Measurements from ENCODE around the gene CYP4F2. TPM values are rescaled to one million over a fixed set of nuclear protein-coding genes. Genes with fewer than 3 reads are reported as not detected.

CYP4F2 gene
- total RNA-seq, 3 donors from 2014 or later = 1.6 to 9.1 (median 8.6) TPM

DNA sequence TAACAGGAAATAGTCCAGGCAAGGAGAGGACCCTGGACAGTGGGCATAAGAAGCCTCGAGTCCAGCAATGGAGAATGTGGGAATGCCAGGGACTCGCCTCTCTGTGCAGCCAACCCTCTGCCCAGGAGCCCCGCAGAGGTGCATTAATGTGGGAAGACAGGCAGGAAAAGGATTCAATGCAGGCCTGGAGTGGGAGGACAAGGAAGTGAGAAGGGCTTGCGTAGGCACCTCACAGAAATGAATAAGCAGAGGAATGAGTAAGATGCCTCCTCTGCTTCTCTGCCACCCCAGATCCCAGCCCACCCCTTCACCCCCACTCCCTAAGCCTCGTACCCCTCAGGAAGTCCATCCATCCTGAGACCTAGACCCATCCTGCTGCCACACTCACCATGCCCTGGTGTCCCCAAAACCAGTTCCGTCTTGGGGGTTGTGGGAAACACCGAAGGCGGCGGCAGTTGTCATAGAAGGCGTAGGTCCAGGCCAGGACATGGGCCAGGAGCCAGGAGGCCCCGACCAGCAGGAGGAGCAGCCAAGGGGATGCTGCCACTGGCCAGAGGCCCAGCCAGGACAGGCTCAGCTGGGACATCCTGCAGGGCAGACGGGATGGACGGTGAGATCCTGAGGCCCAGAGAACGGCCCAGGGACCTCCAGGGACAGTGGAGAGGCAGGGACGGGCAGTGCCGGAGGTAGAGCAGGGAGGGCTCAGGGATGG is 692 bp downstream of the CYP4F2 start:
- ATAC-seq = no peak
- no peak overlapping the region for H3K4me3 ChIP-seq
- peaks cover 8% of the 10 kb centered on the region for H3K4me1 ChIP-seq (ENCODE audit: low read depth)
- DNase-seq = no peak
- H3K36me3 ChIP-seq (ENCODE audit: low read depth) = no peaks in the 10 kb centered on the region
- H3K9me3 ChIP-seq = no peaks in the 10 kb centered on the region
- intact Hi-C loops (cut with DNase I, micrococcal nuclease) = no loop called here
- TF ChIP-seq, protein P1, sequence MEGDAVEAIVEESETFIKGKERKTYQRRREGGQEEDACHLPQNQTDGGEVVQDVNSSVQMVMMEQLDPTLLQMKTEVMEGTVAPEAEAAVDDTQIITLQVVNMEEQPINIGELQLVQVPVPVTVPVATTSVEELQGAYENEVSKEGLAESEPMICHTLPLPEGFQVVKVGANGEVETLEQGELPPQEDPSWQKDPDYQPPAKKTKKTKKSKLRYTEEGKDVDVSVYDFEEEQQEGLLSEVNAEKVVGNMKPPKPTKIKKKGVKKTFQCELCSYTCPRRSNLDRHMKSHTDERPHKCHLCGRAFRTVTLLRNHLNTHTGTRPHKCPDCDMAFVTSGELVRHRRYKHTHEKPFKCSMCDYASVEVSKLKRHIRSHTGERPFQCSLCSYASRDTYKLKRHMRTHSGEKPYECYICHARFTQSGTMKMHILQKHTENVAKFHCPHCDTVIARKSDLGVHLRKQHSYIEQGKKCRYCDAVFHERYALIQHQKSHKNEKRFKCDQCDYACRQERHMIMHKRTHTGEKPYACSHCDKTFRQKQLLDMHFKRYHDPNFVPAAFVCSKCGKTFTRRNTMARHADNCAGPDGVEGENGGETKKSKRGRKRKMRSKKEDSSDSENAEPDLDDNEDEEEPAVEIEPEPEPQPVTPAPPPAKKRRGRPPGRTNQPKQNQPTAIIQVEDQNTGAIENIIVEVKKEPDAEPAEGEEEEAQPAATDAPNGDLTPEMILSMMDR (IDR thresholded peaks at IDR 0.05) = no peak

DNA sequence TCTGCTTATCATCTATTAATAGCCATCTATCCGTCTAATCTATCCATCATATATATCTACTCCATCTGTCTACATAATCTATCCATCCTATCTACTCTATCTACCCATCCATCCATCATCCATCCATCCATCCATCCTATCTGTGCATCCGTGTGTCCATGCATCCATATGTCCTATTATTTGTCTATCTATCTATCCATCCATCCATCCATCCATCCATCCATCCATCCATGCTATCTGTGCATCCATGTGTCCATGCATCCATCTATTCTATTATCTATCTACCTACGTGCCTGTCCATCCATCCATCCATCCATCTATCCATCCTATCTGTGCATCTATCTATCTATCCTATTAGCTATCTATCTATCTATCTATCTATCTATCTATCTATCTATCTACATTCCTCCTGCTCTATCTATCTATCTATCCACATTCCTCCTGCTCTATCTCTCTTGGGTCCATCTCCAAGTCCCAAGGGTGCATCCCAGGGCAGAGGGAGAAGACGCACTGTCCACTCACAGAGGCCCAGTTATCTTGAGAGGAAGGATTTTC is 1.9 kb downstream of the CYP4F2 start:
- intact Hi-C loops (cut with DNase I, micrococcal nuclease) = no loop called here
- Histone ChIP-seq H3K4me3 (no peak overlapping the region), H3K4me1 (ENCODE audit: low read depth) (peaks cover 8% of the 10 kb centered on the region), H3K36me3 (ENCODE audit: low read depth) (no peaks in the 10 kb centered on the region), H3K9me3 (no peaks in the 10 kb centered on the region)
- ATAC-seq = no peak
- TF ChIP-seq, protein P1 (IDR thresholded peaks at IDR 0.05) = no peak
- DNase-seq = no peak

DNA sequence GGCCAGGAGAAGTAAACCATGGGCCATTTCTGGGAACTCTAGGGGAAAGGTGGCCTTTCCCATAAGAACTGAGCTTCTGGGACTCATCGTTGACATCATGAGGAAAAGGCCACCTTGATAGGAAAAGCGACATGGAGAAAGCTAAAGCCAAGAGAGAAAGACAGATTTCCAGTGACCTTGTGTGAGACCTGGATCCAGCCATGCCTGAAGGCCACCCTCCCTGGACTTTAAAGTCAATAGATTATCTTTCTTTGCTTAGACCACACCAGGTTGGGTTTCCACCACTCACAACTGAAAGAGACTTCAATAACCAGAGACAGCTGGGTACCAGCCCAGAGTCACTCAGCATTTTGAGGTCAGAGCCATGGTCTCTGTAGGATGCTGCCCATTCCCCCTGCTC is 3.5 kb downstream of the CYP4F2 start:
- no peak for DNase-seq
- Histone ChIP-seq H3K4me3 (no peak overlapping the region), H3K4me1 (ENCODE audit: low read depth) (peaks cover 8% of the 10 kb centered on the region), H3K36me3 (ENCODE audit: low read depth) (no peaks in the 10 kb centered on the region), H3K9me3 (no peaks in the 10 kb centered on the region)
- intact Hi-C loops (cut with DNase I, micrococcal nuclease) = no loop called here
- no peak for ATAC-seq
- TF ChIP-seq, protein P1 (IDR thresholded peaks at IDR 0.05) = no peak

DNA sequence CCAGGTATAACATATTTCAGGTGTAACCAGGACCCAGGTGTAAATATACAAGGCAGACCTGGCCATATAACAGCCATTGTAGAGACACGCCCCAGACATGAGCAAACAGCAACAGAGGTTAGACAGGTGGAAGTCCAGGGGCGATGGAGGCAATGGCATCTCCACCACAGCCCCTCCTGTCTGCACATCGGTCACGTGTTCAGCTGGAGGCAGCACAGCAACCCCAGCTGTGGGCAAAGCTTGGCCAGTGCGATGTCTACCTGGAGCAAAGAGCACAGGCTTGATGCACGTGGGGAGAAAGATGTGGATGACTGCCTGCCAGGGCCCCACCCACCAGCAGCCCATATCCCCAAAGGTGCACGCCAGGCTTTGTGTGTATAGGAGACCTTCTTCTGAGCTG is 4.4 kb downstream of the CYP4F2 start:
- no peaks in the 10 kb centered on the region for H3K9me3 ChIP-seq
- no peak overlapping the region for H3K4me3 ChIP-seq
- H3K4me1 ChIP-seq (ENCODE audit: low read depth) = peaks cover 8% of the 10 kb centered on the region
- no peaks in the 10 kb centered on the region for H3K36me3 ChIP-seq (ENCODE audit: low read depth)
- DNase-seq (peak; percentile 77 to 83 (median 78)), ATAC-seq (peak; percentile 96)
- intact Hi-C loops (cut with DNase I, micrococcal nuclease) = no loop called here
- TF ChIP-seq, protein P1 (IDR thresholded peaks at IDR 0.05) = no peak

DNA sequence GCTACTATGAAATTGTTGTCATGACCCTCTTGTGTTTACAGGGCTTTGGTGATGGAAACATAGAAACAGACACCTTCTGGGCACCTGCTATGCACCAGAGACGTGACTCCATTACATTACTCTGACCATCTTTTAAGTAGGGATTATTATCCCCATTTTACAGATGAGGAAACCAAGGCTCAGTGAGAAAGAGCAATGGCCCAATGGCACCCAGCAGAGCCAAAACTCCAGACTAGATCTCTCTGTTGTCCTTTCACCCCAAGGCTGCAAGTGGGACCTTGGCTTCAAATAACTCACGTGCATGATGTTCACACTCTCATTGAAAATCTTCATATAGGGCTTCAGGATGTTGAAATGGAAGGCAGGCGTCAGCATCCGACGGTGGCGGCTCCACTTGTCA is 5.9 kb downstream of the CYP4F2 start:
- Histone ChIP-seq H3K36me3 (ENCODE audit: low read depth) (no peaks in the 10 kb centered on the region), H3K4me3 (no peak overlapping the region), H3K9me3 (no peaks in the 10 kb centered on the region), H3K4me1 (ENCODE audit: low read depth) (peaks cover 8% of the 10 kb centered on the region)
- TF ChIP-seq, protein P1 (IDR thresholded peaks at IDR 0.05) = no peak
- no peak for DNase-seq
- intact Hi-C loops (cut with DNase I, micrococcal nuclease) = no loop called here
- ATAC-seq = no peak
